HEK293 (cell line): Measurements from ENCODE around the gene THUMPD3.

Experiments used
- BCL11B ChIP-seq: fragments of 450-650 bp; formaldehyde crosslinking; IDR thresholded peaks from 2 replicates; pipeline ENCODE4 v1.5.1; 2016; ENCODE audit warnings: low read depth, missing biosample characterization, missing genetic modification characterization
- GLI2 ChIP-seq: fragments of 450-650 bp; formaldehyde crosslinking; IDR thresholded peaks from 2 replicates; pipeline ENCODE4; 2017; ENCODE audit warnings: missing biosample characterization, missing genetic modification characterization, low read depth, borderline replicate concordance
- HOXC10 ChIP-seq: sonication (generic); formaldehyde crosslinking; IDR thresholded peaks from 2 replicates; pipeline ENCODE4 v1.8.1; 2023; ENCODE audit warnings: mild to moderate bottlenecking, missing genetic modification reagents
- MYNN ChIP-seq: fragments of 450-650 bp; formaldehyde crosslinking; IDR thresholded peaks from 2 replicates; pipeline ENCODE4 v1.5.1; 2016; ENCODE audit warnings: missing biosample characterization, missing genetic modification characterization, borderline replicate concordance
- OSR2 ChIP-seq: fragments of 450-650 bp; formaldehyde crosslinking; IDR thresholded peaks from 2 replicates; pipeline ENCODE4 v1.5.1; 2016; ENCODE audit warnings: missing biosample characterization, missing genetic modification characterization
- YY1 ChIP-seq: fragments of 450-650 bp; formaldehyde crosslinking; IDR thresholded peaks from 2 replicates; pipeline ENCODE4 v1.5.1; 2018; ENCODE audit warnings: missing biosample characterization, missing genetic modification characterization
- ZFP69B ChIP-seq: fragments of 450-650 bp; formaldehyde crosslinking; IDR thresholded peaks from 2 replicates; pipeline ENCODE4 v1.5.1; 2016; ENCODE audit warnings: missing biosample characterization, missing genetic modification characterization
- ZNF114 ChIP-seq: fragments of 450-650 bp; formaldehyde crosslinking; IDR thresholded peaks from 2 replicates; pipeline ENCODE4 v1.5.0; 2017; ENCODE audit warnings: missing biosample characterization, missing genetic modification characterization
- ZNF138 ChIP-seq: fragments of 450-650 bp; formaldehyde crosslinking; IDR thresholded peaks from 2 replicates; pipeline ENCODE4 v1.5.1; 2016; ENCODE audit warnings: missing biosample characterization, missing genetic modification characterization, borderline replicate concordance
- ZNF266 ChIP-seq: fragments of 450-650 bp; formaldehyde crosslinking; IDR thresholded peaks from 2 replicates; pipeline ENCODE4 v1.5.1; 2016; ENCODE audit warnings: missing biosample characterization, missing genetic modification characterization, low read depth
- ZNF274 ChIP-seq, 2 experiments: fragments of 200-500 bp in 1 of 2; fragments of 450-650 bp in 1 of 2; sonication (Bioruptor generic) in 1 of 2; formaldehyde crosslinking in 1 of 2; IDR thresholded peaks; 2 replicates each; pipeline versions ENCODE4 v1.5.1 to v1.6.1; 2014 to 2016; ENCODE audit warnings: borderline replicate concordance in 1 of 2, inconsistent platforms in 1 of 2, low read length in 1 of 2, missing biosample characterization in 1 of 2, missing genetic modification characterization in 1 of 2
- ZNF366 ChIP-seq: fragments of 450-650 bp; formaldehyde crosslinking; conservative IDR thresholded peaks from 2 replicates; pipeline ENCODE4 v1.5.1; 2016; ENCODE audit warnings: missing biosample characterization, missing genetic modification characterization
- ZNF391 ChIP-seq: fragments of 450-650 bp; formaldehyde crosslinking; IDR thresholded peaks from 2 replicates; pipeline ENCODE4 v1.5.1; 2016; ENCODE audit warnings: low read depth, missing biosample characterization, missing genetic modification characterization, borderline replicate concordance
- ZNF423 ChIP-seq: fragments of 450-650 bp; formaldehyde crosslinking; IDR thresholded peaks from 2 replicates; pipeline ENCODE4 v1.5.1; 2016; ENCODE audit warnings: missing biosample characterization, missing genetic modification characterization
- ZNF544 ChIP-seq: fragments of 450-650 bp; formaldehyde crosslinking; IDR thresholded peaks from 2 replicates; pipeline ENCODE4 v1.5.0; 2017; ENCODE audit warnings: missing biosample characterization, missing genetic modification characterization
- ZNF658 ChIP-seq: fragments of 450-650 bp; formaldehyde crosslinking; IDR thresholded peaks from 2 replicates; pipeline ENCODE4; 2016; ENCODE audit warnings: missing biosample characterization, missing genetic modification characterization
- ZNF777 ChIP-seq: fragments of 450-650 bp; formaldehyde crosslinking; IDR thresholded peaks from 2 replicates; pipeline ENCODE4 v1.5.1; 2017; ENCODE audit warnings: missing biosample characterization, missing genetic modification characterization, borderline replicate concordance
- ZNF837 ChIP-seq: fragments of 450-650 bp; formaldehyde crosslinking; IDR thresholded peaks from 2 replicates; pipeline ENCODE4 v1.5.1; 2016; ENCODE audit warnings: missing biosample characterization, missing genetic modification characterization
- ZSCAN16 ChIP-seq: fragments of 450-650 bp; formaldehyde crosslinking; IDR thresholded peaks from 2 replicates; pipeline ENCODE4 v1.5.1; 2016; ENCODE audit warnings: missing biosample characterization, missing genetic modification characterization
- ZSCAN30 ChIP-seq: fragments of 450-650 bp; IDR thresholded peaks from 2 replicates; pipeline ENCODE4 v1.5.1; 2018; ENCODE audit warnings: missing biosample characterization, mild to moderate bottlenecking, missing genetic modification characterization, moderate library complexity
- TF ChIP-seq, protein P1 (sequence below): fragments of 450-650 bp; formaldehyde crosslinking; IDR thresholded peaks from 2 replicates; pipeline ENCODE4 v1.5.1; 2016; ENCODE audit warnings: missing biosample characterization, missing genetic modification characterization
- TF ChIP-seq, protein P2 (sequence below): fragments of 450-650 bp; formaldehyde crosslinking; IDR thresholded peaks from 2 replicates; pipeline ENCODE4 v1.5.1; 2017; ENCODE audit warnings: missing biosample characterization, missing genetic modification characterization
- TF ChIP-seq, protein P3 (sequence below): fragments of 450-650 bp; formaldehyde crosslinking; conservative IDR thresholded peaks from 2 replicates; pipeline ENCODE4 v1.5.1; 2016; ENCODE audit warnings: low read depth, missing biosample characterization, missing genetic modification characterization
- TF ChIP-seq, protein P4 (sequence below): fragments of 450-650 bp; formaldehyde crosslinking; conservative IDR thresholded peaks from 2 replicates; pipeline ENCODE4 v1.5.1; 2016; ENCODE audit warnings: low read depth, missing biosample characterization, missing genetic modification characterization

THUMPD3 gene

DNA sequence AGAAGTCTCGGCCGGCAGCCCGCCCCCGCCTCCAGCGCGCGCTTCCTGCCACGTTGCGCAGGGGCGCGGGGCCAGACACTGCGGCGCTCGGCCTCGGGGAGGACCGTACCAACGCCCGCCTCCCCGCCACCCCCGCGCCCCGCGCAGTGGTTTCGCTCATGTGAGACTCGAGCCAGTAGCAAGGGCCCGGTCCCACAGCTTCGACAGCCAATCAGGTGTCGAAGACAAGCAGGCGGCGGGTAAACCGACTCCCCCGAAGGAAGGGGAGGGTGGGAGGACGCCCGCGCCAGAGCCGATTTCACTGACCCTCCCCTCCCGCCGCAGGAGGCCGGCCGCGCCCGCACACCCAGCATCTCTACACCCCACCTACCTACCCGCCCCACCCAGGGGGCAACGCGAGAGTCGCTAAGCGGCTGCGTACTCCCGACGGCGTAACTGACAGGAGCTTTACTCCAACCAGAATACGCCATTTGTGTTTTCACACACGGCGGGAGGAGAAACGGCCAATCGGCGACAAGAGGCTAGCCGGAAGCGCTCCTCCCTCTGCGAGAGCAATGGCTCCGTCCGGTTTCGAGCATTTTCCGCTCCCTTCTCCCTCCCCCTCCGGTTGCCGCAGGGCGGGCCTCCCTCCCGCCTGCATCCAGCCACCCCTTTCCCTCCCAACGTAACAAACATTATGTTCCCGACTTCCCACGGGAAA is 33.9 kb downstream of the THUMPD3 start (continued):
- TF ChIP-seq, protein P1, sequence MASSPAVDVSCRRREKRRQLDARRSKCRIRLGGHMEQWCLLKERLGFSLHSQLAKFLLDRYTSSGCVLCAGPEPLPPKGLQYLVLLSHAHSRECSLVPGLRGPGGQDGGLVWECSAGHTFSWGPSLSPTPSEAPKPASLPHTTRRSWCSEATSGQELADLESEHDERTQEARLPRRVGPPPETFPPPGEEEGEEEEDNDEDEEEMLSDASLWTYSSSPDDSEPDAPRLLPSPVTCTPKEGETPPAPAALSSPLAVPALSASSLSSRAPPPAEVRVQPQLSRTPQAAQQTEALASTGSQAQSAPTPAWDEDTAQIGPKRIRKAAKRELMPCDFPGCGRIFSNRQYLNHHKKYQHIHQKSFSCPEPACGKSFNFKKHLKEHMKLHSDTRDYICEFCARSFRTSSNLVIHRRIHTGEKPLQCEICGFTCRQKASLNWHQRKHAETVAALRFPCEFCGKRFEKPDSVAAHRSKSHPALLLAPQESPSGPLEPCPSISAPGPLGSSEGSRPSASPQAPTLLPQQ (tag by site-specific recombination) = peak; percentile 96
- peak; percentile 65 for TF ChIP-seq ZNF366
- no peak for TF ChIP-seq MYNN (tag by site-specific recombination)
- no peak for TF ChIP-seq ZSCAN16
- peak; percentile 94 for TF ChIP-seq ZFP69B (tag by site-specific recombination)
- peak; percentile 88 for TF ChIP-seq ZSCAN30 (tag by site-specific recombination)
- TF ChIP-seq, protein P2, sequence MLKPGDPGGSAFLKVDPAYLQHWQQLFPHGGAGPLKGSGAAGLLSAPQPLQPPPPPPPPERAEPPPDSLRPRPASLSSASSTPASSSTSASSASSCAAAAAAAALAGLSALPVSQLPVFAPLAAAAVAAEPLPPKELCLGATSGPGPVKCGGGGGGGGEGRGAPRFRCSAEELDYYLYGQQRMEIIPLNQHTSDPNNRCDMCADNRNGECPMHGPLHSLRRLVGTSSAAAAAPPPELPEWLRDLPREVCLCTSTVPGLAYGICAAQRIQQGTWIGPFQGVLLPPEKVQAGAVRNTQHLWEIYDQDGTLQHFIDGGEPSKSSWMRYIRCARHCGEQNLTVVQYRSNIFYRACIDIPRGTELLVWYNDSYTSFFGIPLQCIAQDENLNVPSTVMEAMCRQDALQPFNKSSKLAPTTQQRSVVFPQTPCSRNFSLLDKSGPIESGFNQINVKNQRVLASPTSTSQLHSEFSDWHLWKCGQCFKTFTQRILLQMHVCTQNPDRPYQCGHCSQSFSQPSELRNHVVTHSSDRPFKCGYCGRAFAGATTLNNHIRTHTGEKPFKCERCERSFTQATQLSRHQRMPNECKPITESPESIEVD = no peak
- no peak for TF ChIP-seq ZNF138 (tag by site-specific recombination)
- no peak for TF ChIP-seq ZNF544
- TF ChIP-seq ZNF114 (tag by site-specific recombination) = no peak
- no peak for TF ChIP-seq HOXC10
- TF ChIP-seq ZNF266 = no peak
- peak; percentile 80; the same call in 1 of the 2 replicates for TF ChIP-seq ZNF391 (tag by site-specific recombination)
- TF ChIP-seq OSR2 = peak; percentile 29; the same call in 1 of the 2 replicates
- TF ChIP-seq YY1 (tag by site-specific recombination) = peak; percentile 84
- TF ChIP-seq, protein P3, sequence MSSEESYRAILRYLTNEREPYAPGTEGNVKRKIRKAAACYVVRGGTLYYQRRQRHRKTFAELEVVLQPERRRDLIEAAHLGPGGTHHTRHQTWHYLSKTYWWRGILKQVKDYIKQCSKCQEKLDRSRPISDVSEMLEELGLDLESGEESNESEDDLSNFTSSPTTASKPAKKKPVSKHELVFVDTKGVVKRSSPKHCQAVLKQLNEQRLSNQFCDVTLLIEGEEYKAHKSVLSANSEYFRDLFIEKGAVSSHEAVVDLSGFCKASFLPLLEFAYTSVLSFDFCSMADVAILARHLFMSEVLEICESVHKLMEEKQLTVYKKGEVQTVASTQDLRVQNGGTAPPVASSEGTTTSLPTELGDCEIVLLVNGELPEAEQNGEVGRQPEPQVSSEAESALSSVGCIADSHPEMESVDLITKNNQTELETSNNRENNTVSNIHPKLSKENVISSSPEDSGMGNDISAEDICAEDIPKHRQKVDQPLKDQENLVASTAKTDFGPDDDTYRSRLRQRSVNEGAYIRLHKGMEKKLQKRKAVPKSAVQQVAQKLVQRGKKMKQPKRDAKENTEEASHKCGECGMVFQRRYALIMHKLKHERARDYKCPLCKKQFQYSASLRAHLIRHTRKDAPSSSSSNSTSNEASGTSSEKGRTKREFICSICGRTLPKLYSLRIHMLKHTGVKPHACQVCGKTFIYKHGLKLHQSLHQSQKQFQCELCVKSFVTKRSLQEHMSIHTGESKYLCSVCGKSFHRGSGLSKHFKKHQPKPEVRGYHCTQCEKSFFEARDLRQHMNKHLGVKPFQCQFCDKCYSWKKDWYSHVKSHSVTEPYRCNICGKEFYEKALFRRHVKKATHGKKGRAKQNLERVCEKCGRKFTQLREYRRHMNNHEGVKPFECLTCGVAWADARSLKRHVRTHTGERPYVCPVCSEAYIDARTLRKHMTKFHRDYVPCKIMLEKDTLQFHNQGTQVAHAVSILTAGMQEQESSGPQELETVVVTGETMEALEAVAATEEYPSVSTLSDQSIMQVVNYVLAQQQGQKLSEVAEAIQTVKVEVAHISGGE (tag by site-specific recombination) = peak; percentile 86
- peak; percentile 86 for TF ChIP-seq ZNF423 (tag by site-specific recombination)
- TF ChIP-seq ZNF777 (tag by site-specific recombination) = peak; percentile 30; the same call in 1 of the 2 replicates
- TF ChIP-seq GLI2 (tag by site-specific recombination) = no peak
- no peak for TF ChIP-seq ZNF837
- TF ChIP-seq, protein P4, sequence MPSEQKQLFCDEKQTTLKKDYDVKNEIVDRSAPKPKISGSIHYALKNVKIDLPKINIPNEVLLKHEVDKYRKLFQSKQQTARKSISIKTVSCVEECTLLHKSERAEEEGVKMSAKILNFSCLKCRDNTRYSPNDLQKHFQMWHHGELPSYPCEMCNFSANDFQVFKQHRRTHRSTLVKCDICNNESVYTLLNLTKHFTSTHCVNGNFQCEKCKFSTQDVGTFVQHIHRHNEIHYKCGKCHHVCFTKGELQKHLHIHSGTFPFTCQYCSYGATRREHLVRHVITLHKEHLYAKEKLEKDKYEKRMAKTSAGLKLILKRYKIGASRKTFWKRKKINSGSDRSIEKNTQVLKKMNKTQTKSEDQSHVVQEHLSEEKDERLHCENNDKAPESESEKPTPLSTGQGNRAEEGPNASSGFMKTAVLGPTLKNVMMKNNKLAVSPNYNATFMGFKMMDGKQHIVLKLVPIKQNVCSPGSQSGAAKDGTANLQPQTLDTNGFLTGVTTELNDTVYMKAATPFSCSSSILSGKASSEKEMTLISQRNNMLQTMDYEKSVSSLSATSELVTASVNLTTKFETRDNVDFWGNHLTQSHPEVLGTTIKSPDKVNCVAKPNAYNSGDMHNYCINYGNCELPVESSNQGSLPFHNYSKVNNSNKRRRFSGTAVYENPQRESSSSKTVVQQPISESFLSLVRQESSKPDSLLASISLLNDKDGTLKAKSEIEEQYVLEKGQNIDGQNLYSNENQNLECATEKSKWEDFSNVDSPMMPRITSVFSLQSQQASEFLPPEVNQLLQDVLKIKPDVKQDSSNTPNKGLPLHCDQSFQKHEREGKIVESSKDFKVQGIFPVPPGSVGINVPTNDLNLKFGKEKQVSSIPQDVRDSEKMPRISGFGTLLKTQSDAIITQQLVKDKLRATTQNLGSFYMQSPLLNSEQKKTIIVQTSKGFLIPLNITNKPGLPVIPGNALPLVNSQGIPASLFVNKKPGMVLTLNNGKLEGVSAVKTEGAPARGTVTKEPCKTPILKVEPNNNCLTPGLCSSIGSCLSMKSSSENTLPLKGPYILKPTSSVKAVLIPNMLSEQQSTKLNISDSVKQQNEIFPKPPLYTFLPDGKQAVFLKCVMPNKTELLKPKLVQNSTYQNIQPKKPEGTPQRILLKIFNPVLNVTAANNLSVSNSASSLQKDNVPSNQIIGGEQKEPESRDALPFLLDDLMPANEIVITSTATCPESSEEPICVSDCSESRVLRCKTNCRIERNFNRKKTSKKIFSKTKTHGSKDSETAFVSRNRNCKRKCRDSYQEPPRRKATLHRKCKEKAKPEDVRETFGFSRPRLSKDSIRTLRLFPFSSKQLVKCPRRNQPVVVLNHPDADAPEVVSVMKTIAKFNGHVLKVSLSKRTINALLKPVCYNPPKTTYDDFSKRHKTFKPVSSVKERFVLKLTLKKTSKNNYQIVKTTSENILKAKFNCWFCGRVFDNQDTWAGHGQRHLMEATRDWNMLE (tag by site-specific recombination) = peak; percentile 59
- TF ChIP-seq ZNF658 (tag by site-specific recombination) = no peak
- no peak for TF ChIP-seq ZNF274 (IDR thresholded peaks at IDR 0.05; ENCODE audit: low read length)
- no peak for TF ChIP-seq ZNF274 (tag by site-specific recombination; IDR thresholded peaks at IDR 0.05; ENCODE audit: borderline replicate concordance)
- peak; percentile 66; the same call in 1 of the 2 replicates for TF ChIP-seq BCL11B (tag by site-specific recombination)
